Measurements from ENCODE around the gene ZNRF3.

DNA sequence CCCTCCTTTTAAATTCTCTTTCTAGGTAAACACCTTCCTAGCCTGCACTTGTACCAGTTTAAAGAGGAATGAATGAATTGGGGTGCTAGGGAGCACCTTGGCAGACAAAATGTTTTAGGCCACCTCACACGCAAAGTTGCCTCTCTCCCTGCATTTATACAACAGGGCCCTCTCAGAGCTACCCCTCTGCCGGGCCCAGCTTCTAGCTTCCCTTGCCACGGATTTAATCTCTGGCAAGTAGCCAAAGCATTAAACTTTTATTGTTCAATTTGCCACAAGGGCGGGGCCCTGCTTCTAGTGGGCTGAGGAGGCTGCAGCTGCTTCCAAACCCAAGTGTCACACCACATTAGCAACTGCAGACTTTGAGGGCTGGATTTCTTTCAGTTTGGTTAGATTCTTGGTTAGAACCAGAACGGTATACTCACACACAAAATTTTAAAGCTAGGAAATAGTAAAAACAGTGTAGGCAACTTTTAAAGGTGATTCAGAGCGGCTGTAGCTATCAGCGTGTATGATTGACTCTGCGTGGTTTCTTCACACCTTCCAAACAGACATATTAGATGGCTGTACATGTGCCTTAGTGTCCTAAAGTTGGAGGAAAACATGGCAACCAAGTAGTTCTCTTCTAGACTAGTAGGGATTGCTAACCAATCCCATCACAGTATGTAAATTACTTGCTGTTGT lies 196.0 kb downstream of the ZNRF3 start:
- TF ChIP-seq SUZ12 (IDR thresholded peaks at IDR 0.05; ENCODE audit: extremely low read depth, insufficient read depth, insufficient read length) (no peak), YY1 (IDR thresholded peaks at IDR 0.05; ENCODE audit: insufficient read depth, insufficient read length) (no peak), ZNF274 (IDR thresholded peaks at IDR 0.05; ENCODE audit: low read depth, low read length) (no peak)

Measured in NT2/D1 (cell line).